Fibroblast of pulmonary artery (primary cell): ENCODE measurements around the gene UBE3D.

Experiments
- DNase-seq: peaks from one replicate; pipeline ENCODE4 v3.0.0-alpha.2; 2010; ENCODE audit warnings: low read depth
- H3K4me3 ChIP-seq: replicated peaks from 2 replicates; pipeline ENCODE4 v1.5.1; 2011; ENCODE audit warnings: low read depth, mild to moderate bottlenecking, control low read depth, low read length, moderate library complexity
- CTCF ChIP-seq: IDR thresholded peaks from 2 replicates; pipeline ENCODE4 v1.5.1; 2011; ENCODE audit warnings: mild to moderate bottlenecking, control low read depth, low read length, inconsistent platforms; ENCODE audit errors: missing control alignments

The UBE3D gene

DNA sequence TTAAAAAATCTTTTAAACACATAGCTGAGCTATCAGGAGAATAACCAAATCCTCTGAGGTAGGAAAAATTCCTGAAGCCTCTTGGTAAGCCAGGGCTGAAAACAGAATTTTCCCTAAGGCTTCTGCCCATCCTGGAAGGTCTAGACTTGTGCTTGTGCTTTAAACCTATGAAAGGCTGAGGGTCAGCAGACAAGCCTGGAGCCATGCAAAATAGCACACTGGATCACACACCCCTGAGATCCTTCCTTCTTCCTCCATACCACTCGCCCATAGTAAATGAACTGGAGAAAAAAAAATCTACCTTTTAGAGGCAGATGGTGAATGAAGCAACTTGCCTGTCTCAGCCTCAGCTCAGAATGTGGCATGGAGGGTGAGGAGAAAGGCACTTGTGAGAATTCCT is 144.4 kb downstream of the UBE3D start:
- no peak overlapping the region for H3K4me3 ChIP-seq
- TF ChIP-seq CTCF, result no peak
- DNase-seq, result no peak

DNA sequence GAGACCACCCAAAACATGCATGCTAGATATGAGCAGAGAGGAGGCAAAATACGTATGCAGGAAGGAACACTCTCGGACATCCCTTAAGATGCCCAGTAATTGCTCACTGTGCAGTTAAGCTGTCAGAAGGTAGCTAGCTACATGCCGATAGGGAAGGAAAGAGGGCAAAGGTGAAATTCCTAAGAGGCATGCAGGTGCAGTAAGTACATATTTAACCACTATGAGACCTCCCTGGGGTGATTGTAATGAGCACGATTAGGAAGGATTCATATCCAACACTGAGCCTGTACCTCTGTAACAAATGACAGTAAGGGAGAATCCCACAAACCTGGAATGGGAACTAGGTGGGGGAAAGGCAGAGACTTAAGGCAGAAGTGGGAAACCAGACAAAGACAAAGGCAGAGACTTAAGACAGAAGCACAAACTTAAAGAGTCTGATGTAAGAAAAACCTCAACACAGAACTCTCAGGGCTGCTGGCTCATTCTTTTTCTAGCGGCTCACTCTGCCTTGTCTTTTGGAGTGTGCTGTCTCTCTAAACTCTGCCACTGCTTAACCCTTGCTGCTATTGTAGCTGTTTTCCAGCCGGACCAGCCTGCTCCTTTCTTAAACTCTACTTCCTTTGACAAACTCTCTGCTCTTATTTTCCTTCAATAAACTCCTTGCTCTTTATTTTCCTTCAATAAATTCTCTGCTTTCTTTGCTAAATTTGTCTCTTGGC is 148.1 kb downstream of the UBE3D start:
- no peak for TF ChIP-seq CTCF
- DNase-seq, result no peak
- no peak overlapping the region for H3K4me3 ChIP-seq

- DNase-seq, result no peak
- TF ChIP-seq CTCF, result no peak
- no peak overlapping the region for H3K4me3 ChIP-seq
These were observed 150.0 kb downstream of the UBE3D start for GRCh38 chr6:82915666-82916065.

- TF ChIP-seq CTCF, result no peak
- H3K4me3 ChIP-seq, result no peak overlapping the region
- DNase-seq, result no peak
These were observed 151.1 kb downstream of the UBE3D start for GRCh38 chr6:82914511-82914910.

GRCh38 chr6:82910820-82911219 is 154.8 kb downstream of the UBE3D start:
- no peak for TF ChIP-seq CTCF
- H3K4me3 ChIP-seq, result no peak overlapping the region
- DNase-seq, result no peak

GRCh38 chr6:82910395-82910794 is 155.2 kb downstream of the UBE3D start:
- no peak overlapping the region for H3K4me3 ChIP-seq
- DNase-seq, result no peak
- TF ChIP-seq CTCF, result no peak

- no peak for DNase-seq
- H3K4me3 ChIP-seq, result no peak overlapping the region
- no peak for TF ChIP-seq CTCF
These were observed 156.1 kb downstream of the UBE3D start for GRCh38 chr6:82909551-82909950.
